EH (cell line): ENCODE results near the gene PEMT.
A peak's percentile ranks its signal among the peaks of the same experiment; 100 is the strongest.

ENCODE experiments used
- DNase-seq: peaks from one replicate; pipeline ENCODE4 v3.0.0-alpha.2; 2015; ENCODE audit warnings: low read depth

PEMT gene

DNA sequence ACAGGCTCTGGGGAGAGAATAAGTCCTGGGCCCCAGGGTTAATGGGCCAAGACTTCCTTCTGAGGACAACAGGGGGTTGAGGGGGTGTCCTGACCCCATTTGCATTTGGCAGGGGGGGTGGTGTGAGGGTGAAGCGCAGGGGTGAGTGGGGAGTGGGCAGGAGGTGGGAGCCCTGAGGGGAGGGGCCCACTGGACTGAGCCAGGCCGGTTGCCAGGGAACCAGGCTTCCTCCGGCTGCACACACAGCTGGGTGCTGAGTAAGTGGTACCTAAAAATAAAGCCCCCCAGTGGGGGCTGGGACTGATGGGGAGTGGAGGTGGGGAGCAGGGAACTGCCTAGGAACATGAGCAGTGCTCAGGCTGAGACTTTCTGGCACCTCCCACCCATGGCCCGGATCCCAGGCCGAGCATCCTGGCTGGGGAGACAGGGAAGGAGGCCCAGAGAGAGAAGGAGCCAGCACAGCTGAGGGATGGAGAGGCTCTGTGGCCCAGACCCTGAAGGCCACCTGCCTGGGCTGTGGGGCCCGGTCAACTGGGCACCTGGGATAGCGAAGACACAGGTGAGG is 87.9 kb downstream of the PEMT start:
- DNase-seq = no peak

GRCh38 chr17:17502741-17503565 is 88.6 kb downstream of the PEMT start:
- no peak for DNase-seq

- DNase-seq = no peak
Observed at GRCh38 chr17:17500999-17501605, 90.4 kb downstream of the PEMT start.

DNA sequence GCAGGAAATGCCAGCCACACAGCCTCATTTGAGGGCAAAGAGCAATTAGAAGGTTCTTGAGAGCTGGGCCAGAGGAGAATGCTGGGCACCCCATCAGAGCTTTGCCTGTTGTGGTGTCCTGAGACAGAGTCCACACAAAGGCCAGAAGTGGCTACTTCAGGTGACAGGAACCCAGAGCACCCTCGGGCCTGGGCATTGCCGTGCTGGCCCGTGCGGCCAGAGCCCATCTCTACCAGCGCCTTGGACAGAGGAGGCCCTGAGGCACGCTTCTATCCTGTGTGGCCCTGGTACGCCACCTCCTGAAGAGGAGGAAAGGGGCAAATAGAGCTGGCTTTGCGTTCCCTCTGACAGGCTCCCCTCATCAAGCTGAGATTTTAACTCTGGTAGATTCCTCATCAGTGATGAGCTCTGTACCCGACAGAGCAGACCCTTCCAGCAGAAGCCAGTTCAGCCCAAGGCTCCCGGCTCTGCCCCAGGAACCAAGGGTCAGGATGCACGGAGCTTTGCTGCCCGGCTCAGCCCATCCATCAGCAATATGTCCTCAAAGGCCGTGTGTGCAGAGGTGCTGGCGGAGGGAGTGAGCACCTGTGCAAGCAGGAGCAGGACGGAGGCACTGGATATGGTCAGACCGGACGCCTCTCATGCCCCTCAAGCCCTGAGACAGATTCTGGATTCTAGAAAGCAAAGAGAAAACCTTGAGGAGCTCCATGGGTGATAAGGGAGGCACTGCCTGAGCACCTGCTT is 91.9 kb downstream of the PEMT start:
- DNase-seq = no peak

- no peak for DNase-seq
Observed at GRCh38 chr17:17498606-17499301, 92.8 kb downstream of the PEMT start.

- no peak for DNase-seq
Observed at GRCh38 chr17:17497845-17498520, 93.5 kb downstream of the PEMT start.

DNA sequence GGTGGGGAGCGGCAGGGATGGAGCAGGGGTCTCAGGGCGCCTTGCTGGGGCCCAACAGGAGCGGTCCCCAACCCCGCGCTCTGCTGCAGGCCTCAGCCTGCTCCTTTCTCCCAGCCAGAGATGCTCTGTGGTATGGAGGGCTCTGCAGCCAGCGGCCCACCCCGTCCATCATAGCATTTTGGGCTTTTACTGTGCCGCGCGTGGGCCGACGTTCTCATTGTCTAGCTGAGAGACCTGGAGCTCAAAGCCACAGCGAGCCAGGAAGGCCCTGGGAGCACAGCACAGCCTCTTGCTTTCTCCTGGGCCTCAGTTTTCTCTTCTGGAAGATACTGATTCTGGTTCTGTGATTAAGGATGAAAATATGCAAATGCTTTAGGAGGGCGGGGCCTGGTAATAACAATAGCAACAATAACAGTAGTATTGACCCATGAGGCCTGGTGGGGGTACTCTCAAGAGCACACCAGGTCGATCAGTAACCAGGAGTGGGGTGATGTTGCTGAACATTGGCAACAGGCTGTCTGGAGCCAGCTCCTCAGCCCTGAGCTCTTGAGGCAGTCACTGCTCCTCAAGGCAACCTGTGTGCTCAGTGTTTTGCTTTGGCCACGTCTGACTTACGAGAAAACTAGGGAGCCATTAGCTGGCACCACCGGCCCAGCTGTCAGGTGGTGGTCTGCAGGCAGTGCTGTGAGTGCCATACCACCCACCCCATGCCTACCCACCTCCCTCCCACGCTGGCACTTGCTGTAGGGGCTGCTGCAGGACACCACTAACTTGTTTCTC is 94.3 kb downstream of the PEMT start:
- DNase-seq = peak; percentile 35

DNA sequence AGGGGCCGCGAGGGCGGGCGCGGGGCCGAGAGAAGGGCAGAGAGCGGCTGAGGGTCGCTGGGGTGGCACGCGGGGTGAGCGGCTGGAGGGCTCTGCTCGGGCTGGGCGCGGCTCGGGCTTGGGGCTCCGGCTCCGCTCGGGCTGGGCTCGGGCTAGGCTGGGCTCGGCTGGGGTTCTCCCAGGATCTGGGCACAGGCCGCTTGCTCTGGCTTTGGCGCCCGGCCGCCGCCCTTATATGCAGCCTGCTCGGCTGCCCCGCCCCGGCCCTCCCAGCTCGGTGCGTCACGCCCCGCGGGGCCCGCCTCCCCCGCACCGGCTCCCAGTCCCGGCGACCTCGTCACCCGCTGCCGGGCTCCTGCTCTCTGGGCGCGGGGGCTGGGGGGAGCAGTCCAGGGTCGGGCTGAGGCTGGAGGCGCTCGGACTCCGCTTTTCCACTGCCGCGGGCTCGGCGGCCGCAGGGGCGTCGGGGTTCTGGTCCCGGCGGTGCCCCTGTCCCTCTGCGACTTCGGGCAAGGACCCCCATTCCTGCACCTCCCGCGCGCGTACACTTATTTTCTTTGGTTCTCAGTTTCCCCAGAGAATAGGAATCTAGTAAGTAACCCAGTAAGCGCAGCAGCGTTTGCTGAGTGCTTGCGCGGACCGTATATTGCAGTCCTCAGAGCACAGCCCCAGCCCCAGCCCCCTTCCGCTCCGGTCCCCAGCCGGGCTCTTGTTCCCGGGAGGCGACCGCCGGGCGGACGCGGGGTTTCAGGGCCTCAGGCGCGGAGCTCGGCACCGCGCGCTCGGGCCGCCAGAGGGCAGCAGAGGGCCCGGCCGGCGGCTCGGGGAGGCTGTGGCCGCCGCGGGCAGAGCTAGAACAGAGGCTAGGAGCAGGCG is 95.1 kb downstream of the PEMT start, which contains the start of gene RASD1:
RASD1 (minus strand) TSS at position 207 of the 876 bp plus-strand sequence. CDS start 214 bp downstream, outside the sequence.
- peak; percentile 87 for DNase-seq

GRCh38 chr17:17495536-17496188 is 95.8 kb downstream of the PEMT start:
- DNase-seq = no peak

DNA sequence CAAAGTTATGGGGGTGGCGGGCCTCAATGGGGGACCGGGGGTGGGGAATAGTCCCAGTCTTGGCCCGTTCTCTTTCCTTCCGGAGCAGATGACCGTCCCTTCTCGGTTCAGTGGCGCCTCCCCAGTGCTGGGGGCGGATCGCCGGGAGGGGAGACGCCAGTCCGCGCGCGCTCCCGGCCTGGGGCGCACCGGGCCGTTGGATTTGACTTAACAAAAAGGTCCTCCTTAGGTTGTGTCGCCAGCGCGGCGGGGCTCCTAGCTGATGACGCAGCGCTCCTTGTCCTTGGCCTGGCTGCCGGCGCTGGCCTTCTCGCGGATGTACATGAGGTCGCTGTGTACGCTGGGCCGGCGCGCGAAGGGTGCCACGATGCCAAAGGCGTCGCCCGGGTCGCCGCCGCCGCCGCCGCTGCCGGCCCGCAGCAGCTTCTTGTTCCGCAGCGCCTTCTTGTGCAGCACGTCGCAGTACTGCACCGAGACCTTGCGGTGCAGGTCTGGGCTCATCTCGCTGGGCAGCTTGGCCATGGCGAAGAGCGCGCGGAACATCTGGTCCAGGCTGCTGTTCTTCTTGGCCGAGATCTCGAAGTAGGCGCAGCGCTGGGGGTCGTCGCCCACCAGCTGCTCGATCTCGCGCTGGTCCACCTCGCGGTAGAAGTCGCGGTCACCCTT is 96.5 kb downstream of the PEMT start:
- DNase-seq = peak; percentile 60

- no peak for DNase-seq
Observed at GRCh38 chr17:17494499-17494869, 97.0 kb downstream of the PEMT start.

DNA sequence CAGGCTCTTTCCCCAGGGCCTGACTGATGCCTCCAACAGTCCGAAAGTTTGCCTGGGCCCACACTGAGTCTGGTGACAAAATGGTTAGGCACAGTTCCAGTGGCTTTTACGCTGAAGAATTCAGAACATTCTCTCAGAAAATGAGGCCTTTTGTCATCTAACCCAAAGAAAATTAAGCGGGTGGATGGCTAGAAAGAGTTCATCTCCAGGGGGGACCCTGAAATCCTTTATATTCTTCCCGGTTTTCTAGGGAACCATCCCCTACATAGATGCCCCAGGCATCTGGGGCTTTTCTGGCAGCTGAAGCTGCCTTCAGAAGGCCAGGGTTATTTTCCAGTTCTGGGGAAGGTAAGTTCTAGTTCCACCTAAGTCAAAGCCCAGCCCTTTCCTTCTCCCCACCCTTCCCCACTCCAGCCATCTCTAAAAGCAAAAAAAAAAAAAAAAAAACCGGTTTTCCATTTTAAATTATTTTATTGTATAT is 97.5 kb downstream of the PEMT start:
- no peak for DNase-seq

GRCh38 chr17:17493249-17493985 is 98.1 kb downstream of the PEMT start:
- DNase-seq = no peak

- DNase-seq = no peak
Observed at GRCh38 chr17:17492571-17492970, 98.9 kb downstream of the PEMT start.

DNA sequence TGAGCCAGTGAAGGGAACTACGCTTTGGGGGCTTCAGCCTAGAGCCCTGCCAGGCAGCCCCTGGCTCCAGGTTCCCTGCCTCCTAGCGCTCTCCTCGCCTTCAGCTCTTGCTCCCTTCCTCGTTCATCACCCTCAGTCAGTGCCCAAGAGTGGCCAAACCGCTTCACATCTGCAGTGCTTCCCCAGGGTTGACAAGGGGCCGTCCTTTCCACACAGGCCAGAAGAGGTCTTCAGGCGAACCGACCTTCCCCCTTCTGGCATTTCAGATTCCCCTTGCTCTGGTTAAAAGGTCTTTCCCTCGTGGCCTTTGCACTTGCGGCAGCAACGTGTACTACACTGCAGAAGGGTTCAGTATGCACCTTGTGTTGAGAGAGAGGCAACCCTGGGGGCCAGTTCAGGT is 99.4 kb downstream of the PEMT start:
- no peak for DNase-seq

GRCh38 chr17:17491546-17491988 is 99.9 kb downstream of the PEMT start:
- no peak for DNase-seq

- no peak for DNase-seq
Observed at GRCh38 chr17:17491031-17491471, 100.5 kb downstream of the PEMT start.
